ENCODE data around the gene EPHA6. TPM values are rescaled to one million over a fixed set of nuclear protein-coding genes. Genes with fewer than 3 reads are reported as not detected.
"Not testable (repeated sequence)": the region's sequence is repeated elsewhere in the genome, so short reads cannot be mapped to it uniquely, and the experiment has no call there.

EPHA6 gene
- total RNA-seq, 4 donors from 2014 or later = 0.60 to 3.8 (median 3.0) TPM

DNA sequence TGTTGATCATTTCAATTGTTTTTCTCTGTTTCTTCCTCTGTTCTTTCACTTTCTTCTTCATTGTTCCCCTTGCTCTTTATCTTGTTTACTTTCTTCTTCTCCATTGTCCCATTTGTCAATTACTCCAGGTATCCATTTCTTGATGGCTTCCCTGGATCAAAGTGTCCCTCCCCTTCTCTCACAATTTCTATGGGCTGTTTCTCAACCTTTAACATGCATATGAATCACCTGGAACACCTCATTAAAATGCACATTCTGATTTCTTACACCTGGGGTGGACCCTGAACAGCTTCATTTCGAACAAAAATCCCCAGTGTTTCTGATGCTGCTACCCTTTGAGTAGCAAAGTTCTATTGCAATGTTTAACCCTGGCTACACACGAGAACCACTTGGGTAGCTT, 454.8 kb downstream of the EPHA6 start:
- no peak for DNase-seq
- in situ Hi-C loops (cut with MboI; ENCODE audit: low pct_ligation_motif_present in 1 of 4, low pct_unique_long_range_greater_than_20kb in 1 of 4, low sequenced_read_pairs in 3 of 4) (no loop called here), intact Hi-C loops (cut with DNase I; ENCODE audit: low total_unique reads) (no loop called here)
- TF ChIP-seq, protein P1, sequence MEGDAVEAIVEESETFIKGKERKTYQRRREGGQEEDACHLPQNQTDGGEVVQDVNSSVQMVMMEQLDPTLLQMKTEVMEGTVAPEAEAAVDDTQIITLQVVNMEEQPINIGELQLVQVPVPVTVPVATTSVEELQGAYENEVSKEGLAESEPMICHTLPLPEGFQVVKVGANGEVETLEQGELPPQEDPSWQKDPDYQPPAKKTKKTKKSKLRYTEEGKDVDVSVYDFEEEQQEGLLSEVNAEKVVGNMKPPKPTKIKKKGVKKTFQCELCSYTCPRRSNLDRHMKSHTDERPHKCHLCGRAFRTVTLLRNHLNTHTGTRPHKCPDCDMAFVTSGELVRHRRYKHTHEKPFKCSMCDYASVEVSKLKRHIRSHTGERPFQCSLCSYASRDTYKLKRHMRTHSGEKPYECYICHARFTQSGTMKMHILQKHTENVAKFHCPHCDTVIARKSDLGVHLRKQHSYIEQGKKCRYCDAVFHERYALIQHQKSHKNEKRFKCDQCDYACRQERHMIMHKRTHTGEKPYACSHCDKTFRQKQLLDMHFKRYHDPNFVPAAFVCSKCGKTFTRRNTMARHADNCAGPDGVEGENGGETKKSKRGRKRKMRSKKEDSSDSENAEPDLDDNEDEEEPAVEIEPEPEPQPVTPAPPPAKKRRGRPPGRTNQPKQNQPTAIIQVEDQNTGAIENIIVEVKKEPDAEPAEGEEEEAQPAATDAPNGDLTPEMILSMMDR (IDR thresholded peaks at IDR 0.05) = no peak
- TF ChIP-seq EP300 (IDR thresholded peaks at IDR 0.05; ENCODE audit: low read depth) = no peak
- H3K27ac ChIP-seq = no peak overlapping the region
- H3K27me3 ChIP-seq = no peaks in the 10 kb centered on the region
- no peaks in the 10 kb centered on the region for H3K36me3 ChIP-seq
- 63 to 65% methylated on average over 2 of the region's 2 CpGs for WGBS, 2 donors (ENCODE audit: low coverage in 1 of 2)
- no peaks in the 10 kb centered on the region for H3K9me3 ChIP-seq
- H3K4me1 ChIP-seq = no peaks in the 10 kb centered on the region
- H3K4me3 ChIP-seq = no peak overlapping the region

DNA sequence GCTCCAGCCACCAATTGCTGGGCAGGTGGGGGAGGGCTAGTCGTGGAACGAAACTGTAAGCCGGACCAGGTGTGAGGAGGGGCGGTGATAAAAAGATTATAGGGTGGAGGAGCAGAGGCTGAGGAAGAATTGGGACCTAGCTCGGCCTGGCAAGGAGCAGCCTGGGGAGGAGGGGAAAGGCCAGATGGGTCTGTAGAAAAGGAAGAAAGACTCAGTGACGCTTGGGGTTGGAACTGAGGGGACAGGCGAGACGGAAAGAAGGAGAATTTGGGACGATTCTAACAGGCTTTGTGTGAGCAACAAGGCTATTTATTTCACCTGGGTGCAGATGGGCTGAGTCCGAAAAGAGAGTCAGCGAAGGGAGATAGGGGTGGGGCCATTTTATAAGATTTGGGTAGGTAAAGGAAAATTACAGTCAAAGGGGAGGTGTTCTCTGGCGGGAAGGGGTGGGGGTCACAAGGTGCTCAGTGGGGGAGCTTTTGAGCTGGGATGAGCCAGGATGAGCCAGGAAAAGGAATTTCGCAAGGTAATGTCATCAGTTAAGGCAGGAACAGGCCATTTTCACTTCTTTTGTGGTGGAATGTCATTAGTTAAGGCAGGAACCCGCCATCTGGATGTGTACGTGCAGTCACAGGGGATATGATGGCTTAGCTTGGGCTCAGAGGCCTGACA, 462.6 kb downstream of the EPHA6 start:
- H3K4me1 ChIP-seq; H3K27ac ChIP-seq; DNase-seq; H3K9me3 ChIP-seq; H3K27me3 ChIP-seq; H3K4me3 ChIP-seq; H3K36me3 ChIP-seq; intact Hi-C loops (cut with DNase I; ENCODE audit: low total_unique reads); in situ Hi-C loops (cut with MboI; ENCODE audit: low pct_ligation_motif_present in 1 of 4, low pct_unique_long_range_greater_than_20kb in 1 of 4, low sequenced_read_pairs in 3 of 4): not testable (repeated sequence)
- WGBS, 2 donors (ENCODE audit: low coverage in 1 of 2) = 78 to 87% methylated on average over 13 to 15 of the region's 15 CpGs

DNA sequence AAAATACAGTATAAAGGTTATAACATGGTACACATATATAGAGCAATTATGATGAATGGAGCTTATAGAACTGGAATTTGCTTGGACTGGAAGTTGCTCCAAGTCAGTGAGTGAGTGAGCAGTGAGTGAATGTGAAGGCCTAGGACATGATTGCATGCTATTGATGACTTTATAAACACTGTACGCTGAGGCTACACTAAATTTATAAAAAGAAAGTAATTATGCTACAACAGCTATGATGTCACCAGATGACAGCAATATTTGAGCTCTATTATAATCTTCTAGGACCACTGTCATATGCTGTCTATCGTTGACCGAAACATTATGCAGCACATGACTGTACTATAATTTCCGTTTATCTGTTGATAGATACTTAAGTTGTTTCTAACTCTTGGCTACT, 463.3 kb downstream of the EPHA6 start:
- in situ Hi-C loops (cut with MboI; ENCODE audit: low pct_ligation_motif_present in 1 of 4, low pct_unique_long_range_greater_than_20kb in 1 of 4, low sequenced_read_pairs in 3 of 4) = no loop called here
- DNase-seq = no peak
- no peak overlapping the region for H3K4me3 ChIP-seq
- 87 to 88% methylated on average over 4 of the region's 4 CpGs for WGBS, 2 donors (ENCODE audit: low coverage in 1 of 2)
- no peak overlapping the region for H3K27ac ChIP-seq
- no peaks in the 10 kb centered on the region for H3K36me3 ChIP-seq
- intact Hi-C loops (cut with DNase I; ENCODE audit: low total_unique reads) = no loop called here
- TF ChIP-seq POLR2AphosphoS5 (IDR thresholded peaks at IDR 0.05) = no peak
- TF ChIP-seq EP300 (IDR thresholded peaks at IDR 0.05; ENCODE audit: low read depth) = no peak
- TF ChIP-seq, protein P1 (IDR thresholded peaks at IDR 0.05) = no peak
- TF ChIP-seq POLR2A (IDR thresholded peaks at IDR 0.05) = no peak
- H3K4me1 ChIP-seq = no peaks in the 10 kb centered on the region
- no peaks in the 10 kb centered on the region for H3K27me3 ChIP-seq
- H3K9me3 ChIP-seq = no peaks in the 10 kb centered on the region

DNA sequence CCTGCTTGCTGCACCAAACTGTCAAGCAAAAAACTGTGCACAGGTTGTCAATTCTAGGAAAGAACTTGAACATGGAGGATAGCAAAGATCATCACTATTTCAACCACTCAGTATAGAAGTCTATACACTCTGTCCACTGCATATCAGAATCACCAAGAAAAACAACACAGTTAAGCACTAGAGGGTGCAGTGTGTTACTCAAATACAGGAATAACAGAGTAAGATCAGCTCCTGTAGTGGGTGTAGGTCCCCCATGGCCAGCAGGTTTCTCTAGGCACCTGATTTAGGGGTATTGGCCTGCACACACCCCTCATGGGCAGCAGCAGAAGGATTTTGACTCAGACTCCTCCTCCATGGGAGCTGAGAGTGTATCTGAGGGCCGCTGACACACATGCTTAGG, 464.1 kb downstream of the EPHA6 start:
- in situ Hi-C loops (cut with MboI; ENCODE audit: low pct_ligation_motif_present in 1 of 4, low pct_unique_long_range_greater_than_20kb in 1 of 4, low sequenced_read_pairs in 3 of 4) (no loop called here), intact Hi-C loops (cut with DNase I; ENCODE audit: low total_unique reads) (no loop called here)

More for the DNA sequence above, 464.1 kb downstream of the EPHA6 start:
- Histone ChIP-seq H3K36me3 (no peaks in the 10 kb centered on the region), H3K4me1 (no peaks in the 10 kb centered on the region), H3K27me3 (no peaks in the 10 kb centered on the region), H3K9me3 (no peaks in the 10 kb centered on the region), H3K27ac (no peak overlapping the region), H3K4me3 (no peak overlapping the region)
- TF ChIP-seq, protein P1 (IDR thresholded peaks at IDR 0.05) = no peak
- TF ChIP-seq POLR2AphosphoS5 (IDR thresholded peaks at IDR 0.05) = no peak
- TF ChIP-seq EP300 (IDR thresholded peaks at IDR 0.05; ENCODE audit: low read depth) = no peak
- TF ChIP-seq POLR2A (IDR thresholded peaks at IDR 0.05) = no peak
- 69 to 80% methylated on average over 1 of the region's 1 CpG for WGBS, 2 donors (ENCODE audit: low coverage in 1 of 2)
- DNase-seq = no peak

All from transverse colon (tissue), 4 donors.